ENCODE measurements around the gene KIF5B.
A peak's percentile ranks its signal among the peaks of the same experiment; 100 is the strongest.

Gene KIF5B

DNA sequence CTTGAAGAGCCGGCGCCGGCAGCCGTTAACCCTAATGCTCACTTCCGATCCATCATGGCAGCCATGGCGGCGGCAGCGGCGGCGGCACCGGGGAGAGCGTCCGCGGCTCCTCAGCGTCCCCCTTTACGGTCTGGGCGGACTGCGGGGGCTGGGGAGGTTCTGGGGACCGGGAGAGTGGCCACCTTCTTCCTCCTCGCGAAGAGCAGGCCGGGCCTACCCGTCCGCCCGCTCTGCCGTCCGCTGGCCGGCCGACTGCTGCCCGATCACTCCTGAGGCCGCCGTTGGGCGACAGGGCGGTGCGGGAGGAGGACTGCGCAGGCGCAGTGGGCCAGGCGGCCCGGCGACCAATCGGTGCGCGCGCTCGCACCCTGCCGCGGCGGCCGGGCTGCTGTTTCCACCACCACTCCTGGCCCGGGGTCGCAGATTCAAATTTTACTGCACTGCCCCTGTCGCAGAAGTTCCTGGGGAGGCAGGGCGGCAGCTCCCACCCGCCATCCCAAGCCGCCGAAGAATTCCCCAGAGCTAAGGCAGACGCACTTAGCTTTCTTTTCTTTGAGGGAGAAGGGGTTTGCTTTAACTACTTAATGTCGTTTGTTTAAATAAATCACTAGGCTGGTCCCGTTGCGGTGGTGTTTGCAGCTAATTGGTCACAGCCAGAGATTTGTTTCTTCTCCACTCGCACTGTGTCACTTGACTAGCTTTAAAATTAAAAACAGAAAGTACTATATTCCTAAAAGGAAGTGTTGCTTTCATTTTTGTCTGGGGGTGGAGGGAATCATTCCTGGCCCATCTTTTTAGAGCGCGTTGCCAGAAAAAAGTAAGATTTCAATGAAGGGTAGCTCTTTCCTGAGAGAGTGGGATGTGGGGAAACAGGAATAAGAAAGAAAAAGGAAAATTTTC lies at the start of gene KIF5B:
KIF5B (minus strand) TSS at position 290 of the 900 bp plus-strand sequence. CDS start 452 bp downstream, outside the sequence.
- H3K27ac ChIP-seq, result peak within 1 kb of the TSS; percentile 87

DNA sequence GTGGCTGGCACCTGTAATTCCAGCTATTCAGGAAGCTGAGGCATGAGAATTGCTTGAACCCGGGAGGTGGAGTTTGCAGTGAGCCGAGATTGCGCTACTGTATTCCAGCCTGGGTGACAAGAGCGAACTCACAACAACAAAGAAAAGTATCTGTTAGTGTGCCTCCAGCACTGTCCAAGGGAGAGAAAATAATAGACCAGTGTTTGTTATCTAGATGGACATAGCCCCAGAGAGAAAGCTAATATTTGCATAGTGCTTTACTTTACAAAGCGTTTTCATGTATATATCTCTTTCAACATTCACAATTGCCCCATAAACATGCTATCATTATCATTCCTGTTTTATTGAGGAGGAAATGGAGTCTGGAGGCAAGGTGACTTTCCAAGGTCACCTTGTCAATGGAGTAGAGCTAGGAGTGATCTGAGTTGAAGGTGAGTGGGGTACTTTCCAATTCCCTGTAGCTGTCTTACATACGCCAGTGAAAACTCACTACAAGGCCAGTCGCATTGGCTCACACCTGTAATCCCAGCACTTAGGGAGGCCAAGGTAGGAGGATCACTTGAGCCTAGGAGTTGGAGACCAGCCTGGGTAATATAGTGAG lies 49.7 kb upstream of the KIF5B start:
- Histone ChIP-seq H3K4me1 (ENCODE audit: low read depth, poor library complexity, severe bottlenecking) (no peaks in the 10 kb centered on the region), H3K79me2 (ENCODE audit: insufficient read depth, low read depth) (no peaks in the 10 kb centered on the region), H3K27me3 (ENCODE audit: insufficient read depth, low read depth) (no peaks in the 10 kb centered on the region), H3K36me3 (ENCODE audit: insufficient read depth) (no peaks in the 10 kb centered on the region), H3K9ac (no peak overlapping the region), H2AFZ (ENCODE audit: low read depth) (no peak overlapping the region), H3K4me3 (IDR thresholded peaks at IDR 0.05; ENCODE audit: insufficient read depth, low read depth, low read length) (no peak overlapping the region), H3K27ac (no peak overlapping the region), H3K4me2 (no peak overlapping the region), H4K20me1 (ENCODE audit: insufficient read depth) (no peaks in the 10 kb centered on the region)
- TF ChIP-seq, protein P1, sequence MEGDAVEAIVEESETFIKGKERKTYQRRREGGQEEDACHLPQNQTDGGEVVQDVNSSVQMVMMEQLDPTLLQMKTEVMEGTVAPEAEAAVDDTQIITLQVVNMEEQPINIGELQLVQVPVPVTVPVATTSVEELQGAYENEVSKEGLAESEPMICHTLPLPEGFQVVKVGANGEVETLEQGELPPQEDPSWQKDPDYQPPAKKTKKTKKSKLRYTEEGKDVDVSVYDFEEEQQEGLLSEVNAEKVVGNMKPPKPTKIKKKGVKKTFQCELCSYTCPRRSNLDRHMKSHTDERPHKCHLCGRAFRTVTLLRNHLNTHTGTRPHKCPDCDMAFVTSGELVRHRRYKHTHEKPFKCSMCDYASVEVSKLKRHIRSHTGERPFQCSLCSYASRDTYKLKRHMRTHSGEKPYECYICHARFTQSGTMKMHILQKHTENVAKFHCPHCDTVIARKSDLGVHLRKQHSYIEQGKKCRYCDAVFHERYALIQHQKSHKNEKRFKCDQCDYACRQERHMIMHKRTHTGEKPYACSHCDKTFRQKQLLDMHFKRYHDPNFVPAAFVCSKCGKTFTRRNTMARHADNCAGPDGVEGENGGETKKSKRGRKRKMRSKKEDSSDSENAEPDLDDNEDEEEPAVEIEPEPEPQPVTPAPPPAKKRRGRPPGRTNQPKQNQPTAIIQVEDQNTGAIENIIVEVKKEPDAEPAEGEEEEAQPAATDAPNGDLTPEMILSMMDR (conservative IDR thresholded peaks at IDR 0.05; ENCODE audit: low read depth, low read length), result no peak

More for the DNA sequence above, at the start of gene KIF5B:
- no peaks in the 10 kb centered on the region for H3K27me3 ChIP-seq (ENCODE audit: insufficient read depth, low read depth)
- H3K4me2 ChIP-seq, result peak within 1 kb of the TSS; percentile 98
- H3K36me3 ChIP-seq (ENCODE audit: insufficient read depth), result no peaks in the 10 kb centered on the region
- TF ChIP-seq, protein P1 (conservative IDR thresholded peaks at IDR 0.05; ENCODE audit: low read depth, low read length), result no peak
- no peak within 1 kb of the TSS for H3K4me3 ChIP-seq (IDR thresholded peaks at IDR 0.05; ENCODE audit: insufficient read depth, low read depth, low read length)
- H3K9ac ChIP-seq, result peak within 1 kb of the TSS; percentile 92
- peak within 1 kb of the TSS; percentile 90 for H2AFZ ChIP-seq (ENCODE audit: low read depth)
- peaks cover 48% of the 10 kb centered on the region for H3K79me2 ChIP-seq (ENCODE audit: insufficient read depth, low read depth)
- peaks cover 29% of the 10 kb centered on the region for H3K4me1 ChIP-seq (ENCODE audit: low read depth, poor library complexity, severe bottlenecking)
- H4K20me1 ChIP-seq (ENCODE audit: insufficient read depth), result peaks cover 40% of the 10 kb centered on the region

DNA sequence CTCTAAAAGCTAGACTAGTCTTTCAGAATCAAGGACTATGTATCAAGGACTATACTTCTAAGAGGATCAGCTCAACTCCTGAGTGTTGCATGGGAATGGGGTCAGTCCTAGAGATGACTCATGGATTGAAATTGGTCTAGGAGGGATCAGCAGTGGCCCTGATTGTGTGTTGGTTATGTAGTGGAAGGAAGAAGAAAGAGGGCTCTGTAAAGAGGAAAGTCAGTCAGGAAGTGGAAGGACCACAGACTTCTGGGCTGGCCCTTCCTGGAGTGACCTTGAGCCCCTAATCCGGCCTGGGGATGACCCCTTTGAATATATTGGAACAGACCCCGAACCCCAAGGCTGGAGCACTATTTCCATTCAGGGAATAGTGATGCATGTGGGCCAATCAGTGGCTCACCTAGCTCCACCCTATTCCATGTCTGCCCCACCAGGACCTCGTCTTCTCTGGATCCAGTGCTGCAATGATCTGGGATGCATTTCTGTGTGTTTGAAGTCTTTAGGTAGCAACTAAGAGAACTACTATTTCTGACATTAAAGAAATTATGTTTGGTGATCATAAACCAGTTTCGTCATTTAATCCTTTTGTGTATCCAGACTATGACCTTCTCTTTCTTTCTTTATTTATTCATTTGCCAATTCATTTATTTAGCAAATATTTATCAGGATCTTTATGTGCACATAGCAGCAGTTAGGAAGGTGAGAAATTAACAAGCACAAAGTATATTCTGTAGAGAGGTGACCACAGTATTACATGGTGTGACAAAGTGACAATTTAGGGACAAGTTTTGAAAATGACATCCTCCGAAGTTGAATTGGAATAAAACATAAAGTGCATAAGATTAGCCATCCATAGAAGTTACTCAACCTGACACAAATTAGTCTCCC lies 48.6 kb upstream of the KIF5B start:
- Histone ChIP-seq H3K9ac (no peak overlapping the region), H2AFZ (ENCODE audit: low read depth) (no peak overlapping the region), H3K27me3 (ENCODE audit: insufficient read depth, low read depth) (no peaks in the 10 kb centered on the region), H3K4me1 (ENCODE audit: low read depth, poor library complexity, severe bottlenecking) (no peaks in the 10 kb centered on the region), H3K36me3 (ENCODE audit: insufficient read depth) (no peaks in the 10 kb centered on the region), H3K79me2 (ENCODE audit: insufficient read depth, low read depth) (no peaks in the 10 kb centered on the region), H3K4me2 (no peak overlapping the region), H3K4me3 (IDR thresholded peaks at IDR 0.05; ENCODE audit: insufficient read depth, low read depth, low read length) (no peak overlapping the region), H3K27ac (no peak overlapping the region), H4K20me1 (ENCODE audit: insufficient read depth) (no peaks in the 10 kb centered on the region)
- TF ChIP-seq, protein P1 (conservative IDR thresholded peaks at IDR 0.05; ENCODE audit: low read depth, low read length), result no peak

DNA sequence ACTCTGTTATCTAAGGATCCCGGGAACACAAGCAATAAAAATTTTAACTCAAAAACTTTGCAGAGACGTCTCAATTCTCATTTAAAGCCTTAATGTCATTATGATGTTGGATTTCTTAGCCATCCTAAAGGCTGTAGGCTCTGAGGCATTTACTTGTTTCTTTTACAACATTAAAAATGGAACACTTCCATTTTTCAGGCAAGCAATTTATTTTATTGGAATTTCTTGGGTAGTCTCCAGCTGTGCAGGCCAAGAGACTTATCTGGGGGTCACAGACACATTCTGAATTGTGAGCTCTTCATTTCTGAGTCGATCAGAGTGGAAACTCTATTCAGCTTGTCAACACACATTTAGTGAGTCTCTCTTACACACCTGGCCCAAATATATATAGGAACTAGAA lies 48.0 kb upstream of the KIF5B start:
- no peaks in the 10 kb centered on the region for H3K79me2 ChIP-seq (ENCODE audit: insufficient read depth, low read depth)
- H3K4me2 ChIP-seq, result no peak overlapping the region
- no peak overlapping the region for H3K4me3 ChIP-seq (IDR thresholded peaks at IDR 0.05; ENCODE audit: insufficient read depth, low read depth, low read length)
- no peaks in the 10 kb centered on the region for H3K36me3 ChIP-seq (ENCODE audit: insufficient read depth)
- no peak overlapping the region for H3K9ac ChIP-seq
- H3K27me3 ChIP-seq (ENCODE audit: insufficient read depth, low read depth), result no peaks in the 10 kb centered on the region
- TF ChIP-seq, protein P1 (conservative IDR thresholded peaks at IDR 0.05; ENCODE audit: low read depth, low read length), result no peak
- H4K20me1 ChIP-seq (ENCODE audit: insufficient read depth), result no peaks in the 10 kb centered on the region
- H3K4me1 ChIP-seq (ENCODE audit: low read depth, poor library complexity, severe bottlenecking), result no peaks in the 10 kb centered on the region
- no peak overlapping the region for H3K27ac ChIP-seq
- H2AFZ ChIP-seq (ENCODE audit: low read depth), result no peak overlapping the region

Data from KMS-11 (cell line).